PC-9 (cell line): ENCODE measurements around the gene SUB1. TPM values are rescaled to one million over a fixed set of nuclear protein-coding genes. Genes with fewer than 3 reads are reported as not detected.
"Not testable (repeated sequence)": the region's sequence is repeated elsewhere in the genome, so short reads cannot be mapped to it uniquely, and the experiment has no call there.

Source experiments
- Bru-seq: library from RNA; stranded (reverse); fragments of 400-500 nt; gene quantifications from one replicate; lab custom pipeline; 2021; lab: Mats Ljungman, UMichigan
- BruChase-seq, 2 experiments: library from RNA; stranded (reverse); fragments of 400-500 nt; gene quantifications; one replicate each; lab custom pipeline; 2021; lab: Mats Ljungman, UMichigan
- BruUV-seq: library from RNA; stranded (reverse); fragments of 400-500 nt; replicated peaks from 2 replicates; lab custom pipeline; 2021; lab: Mats Ljungman, UMichigan
- CTCF ChIA-PET: fragments of 300-600 bp; sonication (Branson Sonifier 250); formaldehyde crosslinking; loops from one replicate; lab custom pipeline; 2022; ENCODE audit warnings: antibody characterized with exemption; lab: Charles Lee
- POLR2A ChIA-PET: fragments of 300-600 bp; sonication (Branson Sonifier 250); formaldehyde crosslinking; loops from one replicate; lab custom pipeline; 2022; ENCODE audit warnings: antibody characterized with exemption; ENCODE audit not compliant: unreplicated experiment; lab: Charles Lee
- DNase-seq, 2 experiments: peaks; one replicate each; pipeline versions ENCODE4 v3.0.0 to v3.0.0-alpha.2; 2015 to 2022; ENCODE audit warnings: mixed read lengths in 1 of 2
- H2AFZ ChIP-seq: fragments of 200-600 bp; sonication (generic); 2 replicates; pipeline ENCODE4 v1.8.1; 2017; ENCODE audit warnings: antibody characterized with exemption
- H3F3A ChIP-seq: fragments of 200-600 bp; sonication (generic); 2 replicates; pipeline ENCODE4 v1.8.1; 2017; ENCODE audit warnings: antibody characterized with exemption, mild to moderate bottlenecking, low read depth; ENCODE audit not compliant: insufficient read depth
- H3K27ac ChIP-seq: fragments of 200-600 bp; sonication (generic); 2 replicates; pipeline ENCODE4 v1.6.1; 2016; ENCODE audit warnings: mixed run types
- H3K27me3 ChIP-seq: fragments of 200-600 bp; sonication (generic); 2 replicates; pipeline ENCODE4 v1.6.1; 2016; ENCODE audit warnings: low read depth, mixed run types; ENCODE audit not compliant: insufficient read depth
- H3K36me3 ChIP-seq: fragments of 200-600 bp; sonication (generic); 2 replicates; pipeline ENCODE4 v1.6.1; 2016; ENCODE audit warnings: low read depth, mixed run types
- H3K4me1 ChIP-seq: fragments of 200-600 bp; sonication (generic); replicated peaks from 2 replicates; pipeline ENCODE4 v1.6.1; 2016; ENCODE audit warnings: mixed run types; ENCODE audit not compliant: insufficient read depth
- H3K4me2 ChIP-seq: fragments of 200-600 bp; sonication (generic); 2 replicates; pipeline ENCODE4 v1.6.1; 2017; ENCODE audit warnings: mixed run types
- H3K4me3 ChIP-seq: fragments of 200-600 bp; sonication (generic); 2 replicates; pipeline ENCODE4 v1.6.1; 2016; ENCODE audit warnings: mixed run types
- H3K79me2 ChIP-seq: fragments of 200-600 bp; sonication (generic); 2 replicates; pipeline ENCODE4 v1.6.1; 2017; ENCODE audit warnings: low read depth, mixed run types
- H3K9me2 ChIP-seq: fragments of 200-600 bp; sonication (generic); 2 replicates; pipeline ENCODE4 v1.8.1; 2017; ENCODE audit warnings: mild to moderate bottlenecking; ENCODE audit not compliant: insufficient read depth
- H3K9me3 ChIP-seq: fragments of 200-600 bp; sonication (generic); 2 replicates; pipeline ENCODE4 v1.8.1; 2016; ENCODE audit warnings: low read depth; ENCODE audit not compliant: insufficient read depth
- H4K20me1 ChIP-seq: fragments of 200-600 bp; sonication (generic); 2 replicates; pipeline ENCODE4 v1.8.1; 2017; ENCODE audit not compliant: insufficient read depth
- CTCF ChIP-seq: fragments of 200-600 bp; sonication (generic); conservative IDR thresholded peaks from 2 replicates; pipeline ENCODE4 v1.6.1; 2017; ENCODE audit warnings: mixed run types, antibody characterized with exemption, mild to moderate bottlenecking, moderate library complexity
- EZH2 ChIP-seq: fragments of 200-600 bp; sonication (generic); IDR thresholded peaks from 2 replicates; pipeline ENCODE4 v1.8.0; 2017; ENCODE audit warnings: antibody characterized with exemption, low read depth
- intact Hi-C: fragments of 100-400 bp; cut with micrococcal nuclease; formaldehyde crosslinking; loops from one replicate; pipeline ENCODE4 v1.10.0; 2022; ENCODE audit not compliant: unreplicated experiment
- long read RNA-seq: library from polyadenylated mRNA; stranded (forward); transcript quantifications from one replicate; pipeline ENCODE4 v2.0.0, GENCODE V29; 2022
- total RNA-seq: library from RNA; stranded (reverse); gene quantifications from 2 replicates; pipeline ENCODE4 v1.2.3, GENCODE V29; 2021

SUB1 gene
- 314 and 328 TPM in 2 replicates for total RNA-seq
- percentile 92 among the genes with signal in this experiment for Bru-seq, nascent RNA
- percentile 84 among the genes with signal in this experiment for BruChase-seq, experiment 1, labeled RNA remaining after a 2-hour chase
- BruChase-seq, experiment 2, labeled RNA remaining after a 6-hour chase, result percentile 88 among the genes with signal in this experiment
- long read RNA-seq, full-length matches to known transcripts, result 634 of 666 reads
- long read RNA-seq, partial matches to known transcripts, result 8 of 666 reads
- long read RNA-seq, other reads (novel, unspliced or antisense), result 24 of 666 reads

DNA sequence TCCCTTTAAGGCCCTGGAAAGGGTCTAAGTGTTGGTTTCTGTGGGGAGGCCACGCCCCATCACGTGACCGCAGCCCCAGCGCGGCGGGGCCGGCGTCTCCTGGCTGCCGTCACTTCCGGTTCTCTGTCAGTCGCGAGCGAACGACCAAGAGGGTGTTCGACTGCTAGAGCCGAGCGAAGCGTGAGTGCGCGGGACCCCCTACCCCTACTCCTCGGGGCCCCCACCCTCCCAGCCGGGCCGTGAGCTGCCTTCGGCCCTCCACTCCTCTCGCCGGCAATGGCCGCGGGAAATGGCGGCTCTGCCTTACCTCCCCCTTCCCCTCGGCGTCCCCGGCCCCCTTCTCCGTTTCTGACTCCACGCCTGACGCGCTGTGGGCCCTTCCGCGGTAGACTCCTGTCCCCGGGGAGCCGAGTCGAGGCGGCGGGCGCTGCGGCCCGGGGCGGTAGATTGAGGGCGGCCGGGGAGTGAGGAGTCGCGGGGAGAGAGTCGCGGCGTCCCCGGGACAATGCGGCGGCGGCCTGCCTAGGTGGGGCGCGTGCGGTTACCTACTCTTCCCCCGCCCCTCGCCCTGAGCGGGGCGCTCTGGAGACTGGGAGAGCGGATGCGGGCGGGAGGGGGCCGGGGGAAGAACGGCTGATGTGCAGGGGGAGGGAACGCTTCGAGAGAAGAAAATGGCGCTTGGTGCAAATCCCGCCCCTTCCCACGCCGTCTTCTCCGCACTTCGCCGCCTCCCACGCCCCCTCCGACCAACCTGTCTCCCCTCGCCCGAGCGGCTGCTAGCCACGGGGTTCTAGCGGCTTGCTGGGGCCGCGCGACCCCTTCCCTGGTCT lies at the start of gene SUB1:
Gene SUB1 (plus strand): TSS at position 112 of the 830 bp plus-strand sequence. CDS start 2,956 bp downstream, outside the sequence.
- Histone ChIP-seq H3K27me3 (no peaks in the 10 kb centered on the region), H2AFZ (peak within 1 kb of the TSS; percentile 87), H3F3A (peaks cover 8% of the 10 kb centered on the region), H3K4me1 (peaks cover 10% of the 10 kb centered on the region), H3K4me3 (peak within 1 kb of the TSS; percentile 84), H4K20me1 (peaks cover 40% of the 10 kb centered on the region), H3K4me2 (peak within 1 kb of the TSS; percentile 94), H3K27ac (peak within 1 kb of the TSS; percentile 77), H3K9me3 (no peaks in the 10 kb centered on the region), H3K79me2 (peaks cover 30% of the 10 kb centered on the region), H3K9me2 (no peaks in the 10 kb centered on the region), H3K36me3 (peaks cover 18% of the 10 kb centered on the region)
- TSS peak; percentile 82 for BruUV-seq
- DNase-seq, result peak; percentile 87 to 98
- CTCF ChIA-PET, result interaction anchor here (0.5 to 0.8 kb wide), 8 partner anchors 14 to 593 kb away, joined by 3 to 11 read pairs (median 6); no protein-coding TSS in a partner anchor
- intact Hi-C loops, result loop anchor here (1.0 to 10.0 kb wide), 6 partner anchors 96 to 413 kb away; partner anchors contain the start of genes MTMR12 and ZFR
- POLR2A ChIA-PET, result interaction anchor here (0.6 kb wide), 1 partner anchor 241 kb away, joined by 5 read pairs; no protein-coding TSS in a partner anchor
- TF ChIP-seq EZH2 (no peak), CTCF (no peak)

DNA sequence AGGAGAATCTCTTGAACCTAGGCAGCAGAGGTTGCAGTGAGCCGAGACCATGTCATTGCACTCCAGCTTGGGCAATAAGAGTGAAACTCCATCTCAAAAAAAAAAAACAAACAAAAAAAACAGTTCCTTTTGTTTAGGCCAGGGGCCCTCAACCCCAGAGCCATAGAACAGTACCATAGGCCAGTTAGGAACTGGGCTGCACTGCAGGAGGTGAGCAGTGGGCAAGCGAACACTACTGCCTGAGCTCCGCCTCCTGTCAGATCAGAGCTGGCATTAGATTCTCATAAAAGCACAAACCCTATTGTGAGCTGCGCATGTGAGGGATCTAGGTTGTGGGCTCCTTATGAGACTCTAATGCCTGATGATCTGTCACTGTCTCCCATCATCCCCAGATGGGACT lies 49.1 kb upstream of the SUB1 start:
- Histone ChIP-seq H2AFZ (no peak overlapping the region), H3K27ac (no peak overlapping the region), H4K20me1 (no peaks in the 10 kb centered on the region), H3F3A (no peaks in the 10 kb centered on the region), H3K9me2 (no peaks in the 10 kb centered on the region), H3K27me3 (peaks cover 6% of the 10 kb centered on the region; the same call in 1 of the 2 replicates), H3K4me1 (0 out of 2 replicates have a peak, but pooled peaks cover 6% of the 10 kb centered on the region), H3K4me2 (no peak overlapping the region), H3K36me3 (no peaks in the 10 kb centered on the region), H3K4me3 (no peak overlapping the region), H3K79me2 (no peaks in the 10 kb centered on the region), H3K9me3 (no peaks in the 10 kb centered on the region)
- no peak for DNase-seq
- intact Hi-C loops, result no loop called here
- ChIA-PET CTCF (interaction anchor here (1.2 kb wide), 1 partner anchor 54 kb away, joined by 6 read pairs; no protein-coding TSS in a partner anchor), POLR2A (no interaction called here)
- no peak for TF ChIP-seq CTCF
- TF ChIP-seq EZH2, result no peak
- no TSS peak for BruUV-seq

GRCh38 chr5:32537437-32538029 lies 47.8 kb upstream of the SUB1 start:
- POLR2A ChIA-PET, H3K27me3 ChIP-seq, H4K20me1 ChIP-seq, intact Hi-C loops, H2AFZ ChIP-seq, H3F3A ChIP-seq, H3K36me3 ChIP-seq, H3K9me3 ChIP-seq, H3K4me1 ChIP-seq, H3K4me3 ChIP-seq, BruUV-seq, H3K9me2 ChIP-seq, H3K27ac ChIP-seq, H3K79me2 ChIP-seq, H3K4me2 ChIP-seq: not testable (repeated sequence)
- DNase-seq, result peak in 1 of 2 experiments; percentile 60
- CTCF ChIA-PET, result interaction anchor here (1.2 kb wide), 1 partner anchor 53 kb away, joined by 6 read pairs; no protein-coding TSS in a partner anchor
